ENCODE measurements around the gene FBLN1.

DNA sequence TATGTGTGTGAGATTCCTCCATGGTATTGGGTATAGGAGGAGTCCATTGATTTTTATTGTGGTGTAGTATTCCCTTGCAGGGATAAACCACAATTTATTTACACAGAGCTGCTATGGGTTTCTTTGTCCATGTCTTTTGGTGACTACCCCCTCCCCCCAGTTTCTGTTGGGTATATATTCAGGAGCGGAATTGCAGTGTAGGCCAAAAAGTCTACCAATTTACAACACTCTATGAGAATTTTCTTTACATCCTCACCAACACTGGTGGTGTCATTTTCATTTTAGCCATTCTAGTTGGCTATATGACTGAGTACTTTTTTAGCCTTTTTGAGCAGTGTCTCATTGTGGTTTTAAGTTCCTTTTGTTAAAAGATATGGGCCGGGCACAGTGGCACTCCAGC is 113.7 kb downstream of the FBLN1 start:
- TF ChIP-seq MAFK (IDR thresholded peaks at IDR 0.05; ENCODE audit: low read depth, low read length), result no peak
- TF ChIP-seq EZH2 (IDR thresholded peaks at IDR 0.05; ENCODE audit: low read depth, low read length, severe bottlenecking), result no peak
- TF ChIP-seq SIN3A (conservative IDR thresholded peaks at IDR 0.05 in 1 of 2, IDR thresholded peaks at IDR 0.05 in 1 of 2; ENCODE audit: low read depth in 1 of 2, low read length in 2 of 2), result no peak
- TF ChIP-seq, protein P1, sequence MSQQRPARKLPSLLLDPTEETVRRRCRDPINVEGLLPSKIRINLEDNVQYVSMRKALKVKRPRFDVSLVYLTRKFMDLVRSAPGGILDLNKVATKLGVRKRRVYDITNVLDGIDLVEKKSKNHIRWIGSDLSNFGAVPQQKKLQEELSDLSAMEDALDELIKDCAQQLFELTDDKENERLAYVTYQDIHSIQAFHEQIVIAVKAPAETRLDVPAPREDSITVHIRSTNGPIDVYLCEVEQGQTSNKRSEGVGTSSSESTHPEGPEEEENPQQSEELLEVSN (IDR thresholded peaks at IDR 0.05), result no peak
- no peak for TF ChIP-seq CTCF (IDR thresholded peaks at IDR 0.05; ENCODE audit: control extremely low read depth in 1 of 3, insufficient read depth in 1 of 3, low read depth in 1 of 3, low read length in 3 of 3)
- no peak for TF ChIP-seq EP300 (IDR thresholded peaks at IDR 0.05; ENCODE audit: borderline replicate concordance in 1 of 2, low read depth in 2 of 2, low read length in 2 of 2)
- no peak for TF ChIP-seq SP1 (IDR thresholded peaks at IDR 0.05; ENCODE audit: low read depth, low read length)
- no peak for TF ChIP-seq POLR2A (IDR thresholded peaks at IDR 0.05; ENCODE audit: control extremely low read depth in 1 of 2, low read depth in 2 of 2, low read length in 2 of 2)
- no peak for TF ChIP-seq RNF2 (IDR thresholded peaks at IDR 0.05; ENCODE audit: borderline replicate concordance, low read depth, low read length, missing control alignments, poor library complexity, severe bottlenecking)
- TF ChIP-seq GTF2F1 (IDR thresholded peaks at IDR 0.05; ENCODE audit: borderline replicate concordance, low read depth, low read length), result no peak
- TF ChIP-seq TAF7 (optimal IDR thresholded peaks at IDR 0.05; ENCODE audit: borderline replicate concordance, low read depth, low read length), result no peak
- TF ChIP-seq RBBP5 (IDR thresholded peaks at IDR 0.05; ENCODE audit: borderline replicate concordance, low read depth, low read length), result no peak
- TF ChIP-seq TAF1 (IDR thresholded peaks at IDR 0.05; ENCODE audit: low read depth, low read length), result no peak

Measured in H1 (cell line).